Measurements from ENCODE around the gene NETO1. TPM values are rescaled to one million over a fixed set of nuclear protein-coding genes. Genes with fewer than 3 reads are reported as not detected.

NETO1 gene
- total RNA-seq, 1 experiment from 2014 or later: 12.9 TPM

GRCh38 chr18:72727038-72727655 lies 140.6 kb downstream of the NETO1 start:
- Histone ChIP-seq H3K9me2 (replicated peaks; ENCODE audit: low read length) (no peaks in the 10 kb centered on the region), H3K4me2 (ENCODE audit: low read length) (no peak overlapping the region), H3K27ac (ENCODE audit: low read length) (no peak overlapping the region), H3K9ac (ENCODE audit: low read length) (no peak overlapping the region), H3K79me2 (ENCODE audit: low read length) (no peaks in the 10 kb centered on the region), H3F3A (ENCODE audit: low read length, unreplicated experiment) (no peaks in the 10 kb centered on the region), H3K27me3 (ENCODE audit: low read length) (no peaks in the 10 kb centered on the region), H2AFZ (ENCODE audit: low read length) (no peak overlapping the region), H3K4me3 (ENCODE audit: low read length) (no peak overlapping the region), H3K36me3 (ENCODE audit: low read depth, low read length) (no peaks in the 10 kb centered on the region), H4K20me1 (ENCODE audit: low read length) (no peaks in the 10 kb centered on the region), H3K9me3 (ENCODE audit: low read length) (no peaks in the 10 kb centered on the region), H3K4me1 (ENCODE audit: insufficient read depth, low read length) (peaks cover 7% of the 10 kb centered on the region; the same call in 1 of the 2 replicates)
- peak; percentile 22 for DNase-seq
- ChIA-PET CTCF (no interaction called here), POLR2A (ENCODE audit: unreplicated experiment) (no interaction called here)
- TF ChIP-seq EZH2 (IDR thresholded peaks at IDR 0.05; ENCODE audit: low read length, unreplicated experiment) (no peak), CTCF (conservative IDR thresholded peaks at IDR 0.05; ENCODE audit: low read depth, low read length) (no peak), EZH2phosphoT487 (IDR thresholded peaks at IDR 0.05; ENCODE audit: borderline replicate concordance, low read length) (no peak)
- no TSS peak for BruUV-seq (replicated peaks)
- peak; percentile 38 for ATAC-seq
- intact Hi-C loops (cut with micrococcal nuclease): no loop called here

- Histone ChIP-seq H3K4me2 (ENCODE audit: low read length) (no peak overlapping the region), H3K27ac (ENCODE audit: low read length) (no peak overlapping the region), H3K9me2 (replicated peaks; ENCODE audit: low read length) (no peaks in the 10 kb centered on the region), H2AFZ (ENCODE audit: low read length) (no peak overlapping the region), H3K4me1 (ENCODE audit: insufficient read depth, low read length) (peaks cover 7% of the 10 kb centered on the region; the same call in 1 of the 2 replicates), H3F3A (ENCODE audit: low read length, unreplicated experiment) (no peaks in the 10 kb centered on the region), H3K9me3 (ENCODE audit: low read length) (no peaks in the 10 kb centered on the region), H3K36me3 (ENCODE audit: low read depth, low read length) (no peaks in the 10 kb centered on the region), H3K79me2 (ENCODE audit: low read length) (no peaks in the 10 kb centered on the region), H3K9ac (ENCODE audit: low read length) (no peak overlapping the region), H3K27me3 (ENCODE audit: low read length) (no peaks in the 10 kb centered on the region), H4K20me1 (ENCODE audit: low read length) (no peaks in the 10 kb centered on the region), H3K4me3 (ENCODE audit: low read length) (no peak overlapping the region)
- intact Hi-C loops (cut with micrococcal nuclease): no loop called here
- BruUV-seq (replicated peaks): no TSS peak
- POLR2A ChIA-PET (ENCODE audit: unreplicated experiment): no interaction called here
- DNase-seq (no peak), ATAC-seq (no peak)
- TF ChIP-seq EZH2 (IDR thresholded peaks at IDR 0.05; ENCODE audit: low read length, unreplicated experiment) (no peak), EZH2phosphoT487 (IDR thresholded peaks at IDR 0.05; ENCODE audit: borderline replicate concordance, low read length) (no peak), CTCF (conservative IDR thresholded peaks at IDR 0.05; ENCODE audit: low read depth, low read length) (no peak)
- CTCF ChIA-PET: no interaction called here
Measured at GRCh38 chr18:72726201-72726600, 141.6 kb downstream of the NETO1 start.

- H3K79me2 ChIP-seq (ENCODE audit: low read length): no peaks in the 10 kb centered on the region
- H2AFZ ChIP-seq (ENCODE audit: low read length): no peak overlapping the region
- H3K36me3 ChIP-seq (ENCODE audit: low read depth, low read length): no peaks in the 10 kb centered on the region
- no peak overlapping the region for H3K9ac ChIP-seq (ENCODE audit: low read length)
- H3K9me3 ChIP-seq (ENCODE audit: low read length): no peaks in the 10 kb centered on the region
- intact Hi-C loops (cut with micrococcal nuclease): no loop called here
- ChIA-PET POLR2A (ENCODE audit: unreplicated experiment) (no interaction called here), CTCF (no interaction called here)
- no peaks in the 10 kb centered on the region for H3K9me2 ChIP-seq (replicated peaks; ENCODE audit: low read length)
- no peaks in the 10 kb centered on the region for H3K27me3 ChIP-seq (ENCODE audit: low read length)
- DNase-seq (no peak), ATAC-seq (no peak)
- BruUV-seq (replicated peaks): no TSS peak
- H3K27ac ChIP-seq (ENCODE audit: low read length): no peak overlapping the region
- no peak overlapping the region for H3K4me3 ChIP-seq (ENCODE audit: low read length)
- H3K4me2 ChIP-seq (ENCODE audit: low read length): no peak overlapping the region
- no peaks in the 10 kb centered on the region for H4K20me1 ChIP-seq (ENCODE audit: low read length)
- no peaks in the 10 kb centered on the region for H3K4me1 ChIP-seq (ENCODE audit: insufficient read depth, low read length)
- TF ChIP-seq EZH2phosphoT487 (IDR thresholded peaks at IDR 0.05; ENCODE audit: borderline replicate concordance, low read length) (no peak), CTCF (conservative IDR thresholded peaks at IDR 0.05; ENCODE audit: low read depth, low read length) (no peak), EZH2 (IDR thresholded peaks at IDR 0.05; ENCODE audit: low read length, unreplicated experiment) (no peak)
- no peaks in the 10 kb centered on the region for H3F3A ChIP-seq (ENCODE audit: low read length, unreplicated experiment)
Measured at GRCh38 chr18:72721330-72721729, 146.5 kb downstream of the NETO1 start.

Data from PC-3 (cell line).